Stimulated activated CD8-positive, alpha-beta memory T cell treated with anti-CD3 and anti-CD28 coated beads, Interleukin-2, amount 100 ng/mL, for 1 hour (primary cell): ENCODE data around the gene HOXB4.

ENCODE experiments used
- DNase-seq, 2 donors: peaks; one replicate each; pipeline ENCODE4 v3.0.0-alpha.2; 2020; ENCODE audit warnings: low read depth in 2 of 2

HOXB4 gene

DNA sequence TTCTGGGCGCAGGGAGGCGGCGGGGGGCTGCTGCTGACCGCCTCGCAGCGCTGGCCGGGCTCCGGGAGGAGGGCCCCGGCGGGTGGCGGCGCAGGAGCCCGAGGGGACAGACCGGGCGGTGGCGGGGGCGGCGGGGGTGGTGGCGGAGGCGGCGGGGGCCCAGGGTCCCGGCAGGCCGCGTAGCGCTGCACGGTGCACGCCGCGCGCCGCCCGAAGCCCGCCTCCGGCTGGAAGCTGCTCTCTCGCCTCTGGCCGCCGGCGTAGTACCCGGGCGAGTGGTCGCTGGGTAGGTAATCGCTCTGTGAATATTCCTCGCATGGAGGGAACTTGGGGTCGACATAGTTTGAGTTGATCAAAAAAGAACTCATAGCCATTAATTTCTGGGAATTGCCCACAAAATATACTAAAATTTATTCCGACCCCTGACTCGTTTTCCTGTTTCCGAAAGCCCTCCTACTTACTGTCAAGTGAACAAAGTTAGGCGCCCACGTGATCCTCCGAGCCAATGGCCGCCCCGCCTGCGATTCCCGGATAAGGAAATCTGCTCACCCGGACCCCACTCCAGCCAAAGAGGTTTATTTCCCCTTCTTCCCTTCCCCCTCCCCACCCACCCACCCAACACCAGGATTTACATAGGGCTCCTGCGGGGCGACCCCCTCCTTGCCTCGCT lies at the start of gene HOXB4:
Gene HOXB4, minus strand, starts transcription at position 405 of the 670 bp plus-strand sequence. Its CDS starts 31 bp downstream, at position 374.
- DNase-seq, result peak; percentile 35 to 51

DNA sequence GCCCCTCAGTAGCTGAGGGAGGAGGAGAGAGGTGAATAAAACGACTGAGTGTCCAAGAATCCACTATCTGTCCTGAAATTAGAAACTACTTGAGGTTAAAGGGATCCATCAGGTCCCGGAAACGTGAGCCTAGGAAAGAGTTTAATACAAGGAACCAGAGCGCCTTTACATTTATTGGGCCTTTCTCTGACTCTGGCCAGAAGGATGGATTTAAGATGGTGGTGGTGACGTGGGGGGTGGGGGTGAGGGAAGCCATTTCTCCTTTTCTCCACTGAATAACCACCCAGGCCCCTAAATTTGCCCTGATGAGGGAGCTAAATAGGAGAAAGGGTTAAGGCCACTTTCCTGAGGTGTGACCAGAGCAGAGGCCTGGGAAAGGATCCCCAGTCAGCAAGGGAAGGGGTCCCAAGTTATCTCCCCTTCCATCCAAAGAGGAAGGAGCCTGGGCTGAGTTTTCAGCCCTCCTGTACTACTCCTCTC lies 49.0 kb upstream of the HOXB4 start:
- no peak for DNase-seq

DNA sequence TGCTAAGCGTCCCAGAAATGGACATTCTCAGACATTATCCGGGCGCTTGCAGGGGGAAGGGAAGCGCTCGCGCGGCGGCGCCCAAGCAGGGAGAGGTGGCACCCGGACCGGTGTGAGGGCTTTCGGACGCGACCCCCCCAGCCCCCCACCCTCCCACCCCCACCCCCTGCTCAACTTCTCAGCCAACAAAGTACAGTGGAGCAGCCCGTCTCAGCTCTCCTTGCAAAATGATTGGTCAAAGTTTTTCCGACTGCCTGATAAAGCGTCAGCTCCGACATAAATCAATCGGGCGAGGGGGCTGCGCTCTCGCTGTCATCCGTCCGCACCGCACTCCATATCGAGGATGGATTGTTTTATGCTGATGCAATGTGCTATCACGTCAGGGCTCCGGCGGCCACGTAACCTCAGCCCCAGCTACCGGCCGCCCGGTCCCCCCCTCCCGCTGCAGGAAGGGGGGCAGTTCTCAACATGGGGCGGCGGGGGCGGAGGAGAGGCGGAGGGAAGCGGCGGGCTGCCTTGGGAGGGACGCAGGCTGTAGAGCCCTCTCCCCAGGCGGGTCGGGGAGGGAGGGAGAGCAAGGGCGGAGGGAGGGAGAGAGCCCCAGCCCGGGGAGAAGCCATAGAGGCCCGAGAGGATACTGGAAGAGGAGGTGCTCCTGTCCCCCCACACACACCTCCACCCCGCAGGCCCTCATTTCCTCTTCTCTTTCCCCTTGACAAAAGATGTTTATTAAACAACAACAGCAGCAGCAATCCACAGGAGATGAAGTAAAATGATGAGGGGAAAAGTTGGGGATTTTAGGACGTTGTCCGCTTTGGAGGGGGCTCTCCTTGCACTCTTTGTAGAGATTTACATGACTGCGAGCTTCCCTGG lies 48.3 kb upstream of the HOXB4 start, which contains the start of gene HOXB9:
Gene HOXB9, minus strand, starts transcription at position 114 of the 873 bp plus-strand sequence. Its CDS starts 89 bp downstream, at position 25.
- no peak for DNase-seq

DNA sequence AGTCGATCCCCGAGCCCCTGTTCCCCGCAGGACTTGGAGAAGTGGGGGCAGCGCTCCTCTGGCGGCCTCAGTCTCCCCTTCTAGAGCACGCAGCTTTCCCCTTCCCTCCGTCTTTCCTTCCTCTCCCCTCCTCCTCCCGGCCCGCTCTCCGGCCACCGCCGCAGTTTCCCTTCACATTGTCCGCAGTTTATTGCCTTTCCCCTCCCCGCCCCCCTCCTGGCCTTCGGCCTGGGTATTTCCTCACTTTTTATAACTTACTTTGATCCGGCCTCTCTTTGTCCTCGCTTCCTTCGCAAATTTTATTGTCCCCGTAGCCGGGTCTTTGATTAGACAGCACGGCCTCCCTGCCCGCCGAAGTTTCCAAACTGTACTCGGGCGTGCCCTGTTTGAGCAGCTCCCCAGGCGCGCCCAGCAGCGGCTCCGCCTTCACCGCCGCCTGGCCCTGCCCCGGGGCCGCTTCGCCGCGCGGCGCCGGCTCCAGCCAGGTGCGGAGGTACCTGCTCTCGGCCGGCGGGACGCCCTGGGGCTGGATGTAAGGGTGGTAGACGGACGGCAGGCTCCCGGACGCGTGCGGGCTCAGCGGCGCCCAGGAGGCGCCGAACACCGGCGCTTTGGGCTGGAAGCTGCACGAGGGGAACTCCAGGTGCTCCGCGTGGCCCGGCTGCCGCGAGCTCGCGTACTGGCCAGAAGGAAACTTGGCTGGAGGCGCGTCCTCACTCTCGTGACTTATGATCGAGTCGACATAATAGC lies 47.5 kb upstream of the HOXB4 start:
- DNase-seq, result no peak

DNA sequence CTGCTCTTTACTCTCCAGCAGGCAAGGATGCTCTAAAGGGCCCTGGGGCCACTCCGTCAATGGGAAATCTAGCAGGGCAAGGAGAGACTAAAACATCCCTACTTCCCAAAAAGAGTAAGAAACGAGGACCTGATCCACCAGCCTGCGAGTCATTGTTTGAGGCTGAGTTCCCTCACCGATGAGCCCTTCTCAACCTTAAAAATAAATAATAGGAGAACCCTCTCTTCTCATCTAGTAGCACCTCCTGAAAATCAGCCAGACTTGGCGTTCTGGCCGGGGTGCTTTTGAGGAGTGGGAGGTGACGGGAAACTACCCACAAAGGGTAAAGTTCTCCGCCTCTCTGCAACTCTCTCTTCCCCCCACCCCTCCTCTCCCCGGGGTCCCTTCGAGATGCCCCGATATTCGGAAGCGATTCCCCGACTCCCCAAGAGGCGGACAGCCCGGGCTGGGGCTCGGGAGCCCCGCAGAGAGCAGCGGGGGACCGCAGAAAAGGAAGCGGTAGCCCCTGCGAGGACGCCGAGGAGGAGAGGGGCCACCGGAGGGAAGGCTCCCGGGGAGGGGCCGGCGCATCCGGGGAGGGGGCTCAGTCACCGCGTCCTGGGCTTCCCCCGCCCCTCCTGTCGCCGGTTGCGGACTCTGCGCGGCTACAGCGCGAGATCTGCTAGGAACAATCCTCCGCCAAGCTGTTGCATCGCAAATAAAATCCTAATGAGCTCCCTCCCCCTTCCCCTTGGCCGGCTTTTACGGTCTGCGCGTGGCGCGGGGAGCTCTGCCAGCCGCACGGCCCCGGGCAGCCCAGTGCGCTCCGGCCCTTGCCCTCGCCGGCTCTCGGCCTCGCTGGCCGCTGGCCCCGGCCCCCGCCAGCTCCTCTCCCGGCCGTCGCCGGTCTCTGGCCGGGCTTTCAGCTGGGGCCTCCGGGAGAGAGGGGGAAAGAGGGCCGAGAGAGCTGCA lies 46.7 kb upstream of the HOXB4 start:
- no peak for DNase-seq

DNA sequence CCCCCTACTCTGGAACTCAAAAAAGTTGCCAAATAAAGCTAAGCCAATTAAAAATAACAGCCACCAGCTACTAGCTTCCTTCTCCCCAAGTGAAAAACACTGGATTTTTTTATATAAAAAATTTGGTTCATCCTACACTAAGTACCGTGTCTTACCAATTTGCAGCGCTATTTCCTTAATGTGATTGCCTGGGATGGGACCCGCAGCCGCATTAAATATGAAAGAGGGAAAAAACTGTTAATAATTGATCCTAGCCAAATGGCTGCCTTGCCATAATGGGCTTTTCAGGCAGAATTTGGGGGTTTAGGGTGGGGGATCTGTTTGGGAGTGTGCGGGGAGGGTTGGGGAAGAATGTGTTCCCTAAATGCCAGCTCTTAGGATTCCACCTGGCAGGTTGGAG lies 46.0 kb upstream of the HOXB4 start:
- no peak for DNase-seq

DNA sequence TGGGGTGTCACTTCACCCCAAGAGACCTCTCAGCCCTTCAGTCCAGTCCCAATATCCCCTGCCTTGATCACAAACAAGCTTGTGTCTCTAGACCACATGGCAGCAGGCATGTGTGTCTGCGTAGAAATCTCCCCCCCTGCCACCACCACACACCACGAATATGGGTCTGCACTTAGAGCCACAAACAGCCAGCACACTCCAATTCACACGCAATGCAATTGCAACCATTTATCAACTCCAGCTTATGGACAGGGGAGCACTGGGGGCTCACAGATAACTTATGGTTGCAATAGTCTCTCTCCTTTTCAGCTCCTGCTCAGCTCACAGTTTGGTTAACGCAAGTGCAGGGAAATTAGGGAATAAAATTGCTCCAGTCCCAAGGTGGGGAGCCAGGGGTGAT lies 45.4 kb upstream of the HOXB4 start:
- no peak for DNase-seq

DNA sequence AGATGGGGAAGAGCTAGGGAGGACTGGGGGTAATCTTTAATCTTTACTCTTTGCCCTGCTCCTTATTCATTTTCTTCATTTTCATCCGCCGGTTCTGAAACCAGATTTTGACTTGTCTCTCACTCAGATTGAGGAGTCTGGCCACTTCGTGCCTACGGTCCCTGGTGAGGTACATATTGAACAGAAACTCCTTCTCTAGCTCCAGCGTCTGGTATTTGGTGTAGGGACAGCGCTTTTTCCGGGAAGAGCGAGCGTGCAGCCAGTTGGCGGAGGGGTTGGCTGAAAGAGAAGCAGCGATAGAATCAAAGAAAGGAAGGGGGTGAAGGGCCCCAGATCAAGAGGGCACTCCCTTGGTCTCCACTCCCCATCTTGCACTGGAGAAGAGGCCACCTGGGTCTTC lies 44.7 kb upstream of the HOXB4 start:
- DNase-seq, result no peak

DNA sequence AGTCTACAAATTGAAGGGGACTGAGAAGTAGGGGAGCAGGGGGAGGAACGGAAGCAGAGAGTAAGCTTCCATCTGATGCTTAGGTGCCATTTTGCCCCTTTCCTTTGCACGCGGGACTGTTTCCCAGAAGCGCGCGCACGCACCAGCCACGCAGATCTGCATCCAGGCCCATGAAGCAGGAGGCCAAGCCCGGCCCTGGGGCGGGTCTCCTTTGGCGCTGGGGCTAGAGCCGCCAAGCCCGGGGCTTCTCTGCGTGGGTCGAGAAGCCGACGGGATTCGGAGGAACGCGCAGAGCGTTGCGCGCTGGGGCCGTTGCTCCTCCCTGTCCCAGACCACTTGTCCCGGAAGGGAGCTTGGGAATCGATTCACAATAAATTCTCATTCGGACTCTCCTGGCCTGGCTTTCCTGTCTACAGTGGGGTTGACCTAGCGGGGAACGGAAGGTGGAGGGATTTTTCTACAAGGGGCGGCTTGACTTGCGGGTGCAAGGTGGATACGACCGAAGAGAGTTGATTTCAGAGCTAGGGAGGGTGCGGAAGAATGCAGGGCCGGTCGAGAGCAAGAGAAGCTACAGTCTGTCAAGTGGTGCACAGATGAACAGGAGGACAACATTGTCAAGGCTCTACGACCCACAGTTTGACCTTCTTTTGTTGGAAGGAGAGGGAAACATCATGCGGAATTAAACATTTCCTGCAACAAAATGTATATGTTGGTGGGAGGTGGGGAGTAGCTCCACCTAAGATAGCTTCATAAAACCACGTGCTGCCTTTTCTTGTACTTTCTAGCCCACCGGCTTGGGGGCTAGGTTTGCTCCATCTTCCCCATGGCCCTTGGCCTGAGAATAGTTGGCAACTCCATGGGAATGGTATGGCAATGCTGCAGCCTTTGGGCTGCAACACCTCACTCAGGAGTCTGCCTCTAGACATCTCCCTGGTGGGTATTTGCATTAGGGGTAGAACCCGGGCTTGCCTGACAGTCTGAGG lies 43.6 kb upstream of the HOXB4 start:
- no peak for DNase-seq

DNA sequence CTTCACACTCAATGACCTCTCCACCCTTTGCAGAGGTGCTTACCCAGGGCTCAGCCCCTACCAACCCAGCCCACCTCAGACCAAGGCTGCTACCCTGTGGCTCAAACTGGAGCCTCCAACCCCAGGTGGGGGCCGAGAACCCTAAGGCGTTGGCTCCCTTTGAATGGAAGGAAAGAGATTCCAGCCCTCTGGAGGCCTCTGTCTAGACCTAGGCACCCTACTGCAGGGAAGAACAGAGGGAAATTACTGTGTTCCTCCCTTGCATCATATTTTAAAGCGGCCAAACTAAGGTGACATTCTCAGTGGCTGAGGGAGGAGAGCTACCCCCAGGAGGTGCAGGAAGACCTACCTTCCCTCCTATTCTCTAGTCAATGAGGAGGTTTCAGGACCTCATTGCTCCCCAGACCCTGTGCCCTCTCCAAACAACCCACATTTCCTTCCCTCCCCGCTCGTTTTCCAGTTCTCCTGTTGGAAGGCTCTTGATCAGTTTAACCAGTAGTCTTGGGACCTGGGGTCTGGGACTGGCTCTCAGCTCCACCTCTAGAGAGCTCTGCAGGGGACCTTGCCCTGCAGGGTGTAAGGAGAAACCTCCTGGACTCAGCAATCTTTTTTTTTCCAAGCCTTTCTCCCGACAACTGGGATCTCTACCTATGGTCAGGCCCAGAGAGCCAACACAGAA lies 42.5 kb upstream of the HOXB4 start:
- no peak for DNase-seq

DNA sequence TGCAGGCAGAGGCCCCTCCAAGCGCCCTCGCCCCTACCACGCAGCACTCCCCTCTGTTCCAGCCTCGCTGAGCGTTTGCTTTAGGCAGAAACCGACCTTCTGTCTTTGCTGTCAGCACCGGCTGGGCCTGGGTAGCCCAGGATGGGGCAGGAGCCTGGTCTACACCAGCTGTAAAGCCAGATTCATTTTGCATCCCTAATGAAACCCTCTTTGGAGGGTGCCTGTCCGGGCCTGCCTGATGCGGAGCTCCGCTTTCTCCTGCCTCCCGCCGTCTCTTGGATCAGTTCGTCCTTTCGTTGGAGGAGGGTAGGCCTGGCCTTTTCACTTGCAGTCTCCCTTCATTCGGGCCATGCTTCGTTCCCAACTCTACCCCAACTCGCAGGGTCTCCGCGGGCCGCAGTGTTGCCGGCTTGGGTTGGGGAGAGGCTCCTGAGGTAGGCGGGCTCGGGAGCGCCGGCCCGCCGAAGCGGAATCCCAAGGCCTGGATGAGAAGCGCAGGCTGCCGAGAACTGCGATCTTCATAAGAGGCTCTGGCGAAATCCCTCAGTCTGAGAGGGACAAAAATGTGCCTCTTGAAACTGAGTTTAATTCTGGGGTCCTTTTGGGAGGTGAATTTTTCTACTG lies 41.8 kb upstream of the HOXB4 start:
- DNase-seq, result no peak

DNA sequence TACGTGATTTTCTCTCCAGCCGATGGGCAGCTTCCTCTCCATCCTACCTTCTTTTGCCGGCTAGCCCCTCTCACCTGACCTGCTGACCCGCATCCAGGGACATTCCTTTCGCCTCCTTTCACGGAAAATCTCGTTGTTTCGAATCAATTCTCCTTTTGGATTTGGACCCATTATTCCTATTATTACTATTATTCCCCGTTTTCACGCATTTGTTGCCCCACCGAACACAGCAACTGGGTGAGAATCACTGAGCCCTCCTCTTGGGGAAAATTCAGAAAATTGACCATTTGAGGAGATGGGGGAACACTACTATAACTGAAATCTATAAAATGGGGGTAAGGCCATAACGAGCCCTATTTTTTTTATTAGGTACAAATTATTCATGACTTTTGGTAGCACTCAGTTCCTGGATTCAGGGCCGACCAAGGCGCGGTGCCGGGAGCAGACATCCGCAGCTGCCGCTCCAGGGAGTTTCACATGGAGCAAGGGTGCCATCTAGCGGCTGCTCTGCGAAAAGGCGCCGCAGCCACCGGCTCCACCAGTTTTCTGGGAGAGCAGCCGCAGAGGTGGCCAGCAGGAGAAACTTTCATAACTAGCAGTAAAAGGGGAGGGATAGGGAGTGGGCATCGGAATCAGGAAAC lies 40.2 kb upstream of the HOXB4 start:
- peak; percentile 64 to 68 for DNase-seq

DNA sequence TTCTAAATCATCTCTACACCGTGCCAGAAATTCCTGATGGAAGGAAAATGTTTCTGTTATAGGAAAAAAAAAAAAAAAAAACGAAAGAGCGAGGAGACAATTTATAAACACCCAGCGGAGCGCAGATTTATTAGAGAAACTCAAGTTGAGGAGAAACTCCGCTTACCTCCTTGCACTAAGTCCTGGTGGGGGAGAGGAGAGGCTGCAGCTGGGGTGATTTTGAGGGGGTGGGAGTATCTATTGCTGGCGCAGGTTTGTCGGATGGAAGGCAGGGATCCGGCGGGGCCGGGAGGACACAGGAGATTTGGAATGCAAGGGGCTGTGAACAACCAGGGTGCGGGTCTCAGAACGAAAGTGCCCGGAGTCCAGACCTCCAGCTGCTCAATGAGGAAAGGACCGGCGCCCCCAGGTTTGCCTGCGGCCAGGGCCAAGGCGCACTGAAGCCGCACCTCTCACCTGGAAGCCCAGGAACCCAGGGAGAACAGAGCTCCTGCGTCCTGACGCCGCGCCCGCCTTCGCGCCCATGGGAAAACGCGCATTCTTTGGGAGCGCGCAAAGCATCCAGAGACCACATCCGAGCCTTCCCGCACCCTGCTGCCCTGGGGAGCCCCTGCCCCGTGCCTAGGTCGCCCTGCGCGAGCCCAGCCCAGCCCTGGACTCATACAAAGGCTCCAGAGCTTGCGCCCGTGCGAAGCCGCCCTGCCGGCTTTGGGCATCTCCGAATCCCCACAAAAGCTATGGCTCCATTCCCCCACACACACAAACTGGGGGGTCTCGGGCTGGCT lies 39.5 kb upstream of the HOXB4 start:
- no peak for DNase-seq

DNA sequence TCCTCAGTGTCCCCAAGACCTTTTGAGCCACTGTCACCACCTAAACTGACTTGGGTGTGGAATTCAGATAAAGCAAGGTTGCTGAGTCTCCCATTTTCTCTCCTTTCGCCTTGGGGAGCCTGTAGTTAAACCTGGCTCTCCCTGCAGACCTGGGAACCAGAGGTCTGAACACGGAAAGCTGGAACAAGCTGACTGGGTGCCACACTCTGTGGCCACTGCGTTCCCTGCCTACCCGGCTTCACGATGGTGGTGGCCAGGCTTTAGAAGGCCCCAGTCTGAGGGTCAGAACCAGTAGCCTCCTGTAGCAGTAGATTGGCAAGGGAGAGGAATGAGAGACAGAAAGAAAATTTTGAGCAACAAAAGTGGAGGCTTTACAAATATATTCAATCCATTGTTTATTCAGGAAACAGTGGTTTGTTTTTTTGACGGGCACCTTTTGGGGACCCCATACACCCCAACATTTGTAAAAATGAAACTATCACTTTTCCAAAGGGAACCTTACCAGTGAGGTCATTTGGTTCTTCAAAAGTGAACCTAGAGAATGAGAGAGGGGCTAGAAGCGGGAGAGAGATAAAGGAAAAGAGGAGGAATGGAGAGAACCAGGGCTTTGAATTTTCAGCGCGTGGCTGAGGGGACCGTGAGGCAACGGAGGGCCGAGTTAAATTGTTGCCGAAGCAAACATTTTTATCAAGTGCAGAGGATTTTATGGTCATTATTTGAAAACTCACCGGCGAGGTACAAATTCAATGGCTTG lies 38.7 kb upstream of the HOXB4 start:
- DNase-seq, result no peak

DNA sequence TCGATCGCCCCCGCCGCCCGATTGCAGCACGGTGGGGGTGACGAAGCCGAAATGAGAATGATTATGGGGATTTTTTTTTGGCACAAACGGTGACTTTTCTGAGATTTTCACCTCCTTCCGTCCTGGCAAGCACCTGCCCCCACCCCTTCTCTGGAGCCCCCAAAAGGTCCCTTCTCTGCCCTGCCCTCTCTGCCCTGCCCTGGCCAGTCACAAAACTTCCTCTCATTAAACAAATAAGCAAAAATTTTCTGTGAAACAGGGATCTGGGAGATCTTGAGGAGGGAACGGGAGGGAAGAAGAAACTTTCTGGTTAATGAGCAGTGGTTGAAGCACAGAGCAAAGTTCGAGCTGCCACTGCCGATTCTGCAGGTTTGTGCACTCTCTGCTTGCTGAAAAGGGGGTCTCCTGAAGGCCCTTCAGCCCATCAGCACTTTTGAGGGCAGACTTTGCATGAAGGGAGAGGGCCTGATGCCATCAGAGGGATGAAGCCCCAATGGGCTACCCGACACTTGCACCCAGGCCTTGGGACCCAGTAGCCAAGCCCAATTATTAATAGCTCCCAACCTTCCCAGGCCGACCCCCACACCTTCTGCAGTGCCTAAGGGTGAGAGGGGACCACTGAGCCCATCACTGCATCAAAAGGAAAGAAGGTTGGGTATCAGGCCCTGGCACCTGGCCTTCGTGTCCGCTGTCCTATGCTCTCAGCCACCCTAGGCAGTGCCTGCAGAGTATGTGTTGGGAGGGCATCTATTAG lies 38.0 kb upstream of the HOXB4 start:
- DNase-seq, result no peak
